A673 (cell line): ENCODE data around the gene WWC1. TPM values are rescaled to one million over a fixed set of nuclear protein-coding genes. Genes with fewer than 3 reads are reported as not detected.

Experiments
- BruUV-seq: library from RNA; stranded (reverse); fragments of 400-500 nt; replicated peaks from 2 replicates; lab custom pipeline; 2021; lab: Mats Ljungman, UMichigan
- CTCF ChIA-PET: fragments of 300-600 bp; sonication (Branson Sonifier 250); formaldehyde crosslinking; loops from one replicate; lab custom pipeline; 2022; ENCODE audit warnings: antibody characterized with exemption; lab: Charles Lee
- POLR2A ChIA-PET: fragments of 300-600 bp; sonication (Branson Sonifier 250); formaldehyde crosslinking; loops from one replicate; lab custom pipeline; 2022; ENCODE audit warnings: antibody characterized with exemption; ENCODE audit not compliant: low non-redundant PET; lab: Charles Lee
- DNase-seq: peaks from one replicate; pipeline ENCODE4 v3.0.0-alpha.2; 2015; ENCODE audit warnings: low spot score
- H3K27ac ChIP-seq: fragments of 200-600 bp; sonication (generic); 2 replicates; pipeline ENCODE4 v1.5.1; 2016; ENCODE audit warnings: mixed run types, low read depth, mild to moderate bottlenecking, mixed read lengths, antibody characterized with exemption, low read length; ENCODE audit not compliant: poor library complexity, severe bottlenecking
- H3K27me3 ChIP-seq: fragments of 200-600 bp; sonication (generic); replicated peaks from 2 replicates; pipeline ENCODE4 v1.6.1; 2017; ENCODE audit warnings: mixed run types, low read depth, mild to moderate bottlenecking, mixed read lengths, antibody characterized with exemption, low read length; ENCODE audit not compliant: insufficient read depth, poor library complexity
- H3K36me3 ChIP-seq: fragments of 200-600 bp; sonication (generic); 2 replicates; pipeline ENCODE4 v1.6.1; 2016; ENCODE audit warnings: mixed run types, mild to moderate bottlenecking, mixed read lengths, antibody characterized with exemption, low read length; ENCODE audit not compliant: insufficient read depth, poor library complexity, severe bottlenecking
- H3K4me1 ChIP-seq: fragments of 200-600 bp; sonication (generic); 2 replicates; pipeline ENCODE4 v1.6.1; 2017; ENCODE audit warnings: mixed run types, mild to moderate bottlenecking, mixed read lengths, antibody characterized with exemption, low read length; ENCODE audit not compliant: insufficient read depth, poor library complexity, severe bottlenecking
- H3K4me3 ChIP-seq: fragments of 200-600 bp; sonication (generic); 2 replicates; pipeline ENCODE4 v1.5.1; 2016; ENCODE audit warnings: low read depth, mixed run types, mild to moderate bottlenecking, mixed read lengths, low read length; ENCODE audit not compliant: poor library complexity, severe bottlenecking
- H3K9me3 ChIP-seq: fragments of 200-600 bp; sonication (generic); 2 replicates; pipeline ENCODE4 v1.6.1; 2016; ENCODE audit warnings: mixed run types, low read depth, mild to moderate bottlenecking, mixed read lengths, antibody characterized with exemption, low read length; ENCODE audit not compliant: poor library complexity, severe bottlenecking
- CTCF ChIP-seq: fragments of 300-800, 200-600 bp; sonication (generic); conservative IDR thresholded peaks from 2 replicates; pipeline ENCODE4 v1.5.1; 2017; ENCODE audit warnings: low read depth, mild to moderate bottlenecking, antibody characterized with exemption, low read length, moderate library complexity, mixed read lengths
- EZH2 ChIP-seq: fragments of 200-600 bp; sonication (generic); IDR thresholded peaks from 2 replicates; pipeline ENCODE4 v1.6.1; 2017; ENCODE audit warnings: borderline replicate concordance, low read depth, mild to moderate bottlenecking, mixed read lengths, antibody characterized with exemption, low read length; ENCODE audit not compliant: poor library complexity, severe bottlenecking
- intact Hi-C: fragments of 100-400 bp; cut with micrococcal nuclease; formaldehyde crosslinking; loops from one replicate; pipeline ENCODE4 v1.10.0; 2022; ENCODE audit not compliant: unreplicated experiment
- total RNA-seq: library from RNA; stranded (reverse); gene quantifications from 2 replicates; pipeline ENCODE4 v1.2.3, GENCODE V29; 2021

Gene WWC1
- total RNA-seq, 1 experiment from 2014 or later = 8.8 TPM

- H3K4me1 ChIP-seq = no peaks in the 10 kb centered on the region
- H3K27ac ChIP-seq = no peak overlapping the region
- no peaks in the 10 kb centered on the region for H3K36me3 ChIP-seq
- intact Hi-C loops = no loop called here
- TF ChIP-seq EZH2 (no peak), CTCF (no peak)
- DNase-seq = no peak
- H3K4me3 ChIP-seq = no peak overlapping the region
- H3K9me3 ChIP-seq = no peaks in the 10 kb centered on the region
- no TSS peak for BruUV-seq
- H3K27me3 ChIP-seq = no peaks in the 10 kb centered on the region
- POLR2A ChIA-PET = no interaction called here
- CTCF ChIA-PET = no interaction called here
These were observed 83.1 kb downstream of the WWC1 start for GRCh38 chr5:168374532-168374931.

- CTCF ChIA-PET = no interaction called here
These were observed 83.8 kb downstream of the WWC1 start for GRCh38 chr5:168375214-168375613.

GRCh38 chr5:168377525-168377924 is 86.1 kb downstream of the WWC1 start:
- BruUV-seq = no TSS peak
- Histone ChIP-seq H3K4me1 (no peaks in the 10 kb centered on the region), H3K9me3 (no peaks in the 10 kb centered on the region), H3K36me3 (no peaks in the 10 kb centered on the region), H3K27ac (no peak overlapping the region), H3K27me3 (no peaks in the 10 kb centered on the region), H3K4me3 (no peak overlapping the region)
- CTCF ChIA-PET = no interaction called here
- no peak for TF ChIP-seq CTCF
- TF ChIP-seq EZH2 = no peak
- intact Hi-C loops = no loop called here
- DNase-seq = no peak
- POLR2A ChIA-PET = no interaction called here

More at GRCh38 chr5:168375214-168375613, 83.8 kb downstream of the WWC1 start:
- POLR2A ChIA-PET = no interaction called here
- H3K27me3 ChIP-seq = no peaks in the 10 kb centered on the region
- no peaks in the 10 kb centered on the region for H3K36me3 ChIP-seq
- no TSS peak for BruUV-seq
- TF ChIP-seq CTCF = no peak
- no peak for TF ChIP-seq EZH2
- no peak for DNase-seq
- no peaks in the 10 kb centered on the region for H3K9me3 ChIP-seq
- no peak overlapping the region for H3K27ac ChIP-seq
- H3K4me1 ChIP-seq = no peaks in the 10 kb centered on the region
- intact Hi-C loops = no loop called here
- H3K4me3 ChIP-seq = no peak overlapping the region
